SK-N-MC (cell line): Measurements from ENCODE around the gene SCP2.

Experiments
- EZH2 ChIP-seq: fragments of 200-600 bp; sonication (generic); IDR thresholded peaks from one replicate; pipeline ENCODE4 v1.6.1; 2017; ENCODE audit warnings: antibody characterized with exemption
- FOXP2 ChIP-seq: optimal IDR thresholded peaks from 2 replicates; pipeline ENCODE3; 2011; ENCODE audit warnings: mild to moderate bottlenecking, moderate library complexity; ENCODE audit not compliant: insufficient read depth; ENCODE audit errors: extremely low read length, control extremely low read depth
- POLR2AphosphoS5 ChIP-seq: IDR thresholded peaks from 2 replicates; pipeline ENCODE4 v1.6.1; 2012; ENCODE audit warnings: mild to moderate bottlenecking, low read depth, low read length, borderline replicate concordance

GRCh38 chr1:52976183-52977035 lies 49.3 kb downstream of the SCP2 start:
- TF ChIP-seq EZH2 (no peak), POLR2AphosphoS5 (no peak), FOXP2 (no peak)
